Gastroesophageal sphincter (tissue), 3 donors: ENCODE results near the gene C1orf226.
A peak's percentile ranks its signal among the peaks of the same experiment; 100 is the strongest.

Experiments
- CTCF ChIP-seq, 4 experiments: fragments of 200-600 bp in 2 of 4; fragments of 450-650 bp in 2 of 4; sonication (generic) in 1 of 4; IDR thresholded peaks; one replicate each; pipeline ENCODE4 v1.5.1; 2017 to 2019; ENCODE audit warnings: antibody characterized with exemption in 4 of 4, mild to moderate bottlenecking in 2 of 4, moderate library complexity in 2 of 4
- POLR2AphosphoS5 ChIP-seq: sonication (generic); formaldehyde crosslinking; IDR thresholded peaks from one replicate; pipeline ENCODE4 v1.6.1; 2017; ENCODE audit warnings: antibody characterized with exemption

- TF ChIP-seq CTCF (IDR thresholded peaks at IDR 0.05) (peak in 1 of 4 experiments; percentile 25), POLR2AphosphoS5 (no peak)
These were observed 23.8 kb upstream of the C1orf226 start for GRCh38 chr1:162357681-162358266.
